Subcutaneous abdominal adipose tissue (tissue), 5 donors: ENCODE data around the gene SYDE2.
"Not testable (repeated sequence)": the region's sequence is repeated elsewhere in the genome, so short reads cannot be mapped to it uniquely, and the experiment has no call there.

Experiments
- H3K27ac ChIP-seq: one replicate; pipeline ENCODE4 v1.7.0; 2013; ENCODE audit warnings: low read depth, mild to moderate bottlenecking, inconsistent platforms, low read length, moderate library complexity
- H3K27me3 ChIP-seq, 5 donors: one replicate each; pipeline ENCODE4 v1.7.0; 2013; ENCODE audit warnings: low read length in 5 of 5, inconsistent platforms in 1 of 5; ENCODE audit not compliant: control insufficient read depth in 5 of 5, insufficient read depth in 4 of 5
- H3K36me3 ChIP-seq, 5 donors: one replicate each; pipeline ENCODE4 v1.7.0; 2013; ENCODE audit warnings: low read length in 5 of 5; ENCODE audit not compliant: control insufficient read depth in 5 of 5, insufficient read depth in 5 of 5
- H3K4me1 ChIP-seq, 5 donors: one replicate each; pipeline ENCODE4 v1.7.0; 2013; ENCODE audit warnings: low read length in 5 of 5, mild to moderate bottlenecking in 3 of 5, moderate library complexity in 1 of 5; ENCODE audit not compliant: control insufficient read depth in 5 of 5, insufficient read depth in 5 of 5
- H3K4me3 ChIP-seq, 5 donors: one replicate each; pipeline ENCODE4 v1.7.0; 2013; ENCODE audit warnings: low read length in 5 of 5, low read depth in 1 of 5
- H3K9ac ChIP-seq, 5 donors: one replicate each; pipeline ENCODE4 v1.7.0; 2013; ENCODE audit warnings: low read length in 5 of 5, mild to moderate bottlenecking in 4 of 5, moderate library complexity in 3 of 5
- H3K9me3 ChIP-seq, 5 donors: one replicate each; pipeline ENCODE4 v1.7.0; 2013; ENCODE audit warnings: low read length in 5 of 5; ENCODE audit not compliant: control insufficient read depth in 5 of 5
- donor health status: healthy.
- donor health status: healthy.
- donor health status: healthy.
- donor health status: healthy.
- donor health status: healthy.

The SYDE2 gene

DNA sequence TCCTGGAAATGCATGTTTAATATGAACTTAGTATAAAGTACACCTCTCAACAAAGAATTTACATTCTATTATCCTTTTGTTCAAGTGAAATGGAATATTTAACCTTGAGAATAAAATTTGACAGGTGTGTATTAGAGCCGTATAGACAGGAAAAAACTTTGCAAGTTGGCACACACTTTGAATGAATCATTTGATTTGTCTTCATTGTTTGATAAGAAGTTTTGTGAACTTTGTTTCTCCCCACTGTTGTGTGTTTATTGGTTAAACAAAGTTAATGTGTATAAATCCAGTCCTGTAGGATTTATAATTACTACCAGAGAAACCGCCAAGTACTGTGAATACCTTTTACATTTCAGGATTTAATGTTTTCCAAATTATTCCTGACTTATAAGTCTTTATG, 2.0 kb downstream of the SYDE2 start:
- Histone ChIP-seq H3K4me3 (peak overlapping the region in 1 of 5 donors; percentile 39), H3K27ac (peak overlapping the region; percentile 3), H3K9me3 (no peaks in the 10 kb centered on the region), H3K9ac (peak overlapping the region in 1 of 5 donors; percentile 94), H3K36me3 (no peaks in the 10 kb centered on the region), H3K27me3 (no peaks in the 10 kb centered on the region), H3K4me1 (peaks cover 0 to 53% (median 32%) of the 10 kb centered on the region in 5 donors)

DNA sequence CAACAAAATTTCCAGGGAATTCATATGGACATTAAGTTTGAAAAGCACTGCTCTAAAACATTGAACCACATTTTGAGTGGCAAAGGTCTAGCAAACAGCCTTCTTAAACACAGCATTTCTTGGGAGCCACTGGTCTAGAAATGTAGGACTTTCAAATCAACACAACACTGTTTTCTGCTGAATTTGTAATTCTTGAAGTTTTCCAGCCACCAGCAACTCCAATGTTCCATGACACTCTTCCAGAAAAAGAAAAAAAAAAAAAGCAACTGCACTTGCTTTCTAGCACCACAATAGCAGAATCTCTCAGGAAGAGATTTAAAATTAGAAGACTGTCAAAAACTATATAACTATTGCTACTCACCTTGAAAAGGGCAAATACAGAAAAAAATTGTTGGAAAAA, 4.5 kb downstream of the SYDE2 start:
- H3K27me3 ChIP-seq: no peaks in the 10 kb centered on the region
- no peaks in the 10 kb centered on the region for H3K36me3 ChIP-seq
- H3K4me1 ChIP-seq: peaks cover 0 to 34% (median 18%) of the 10 kb centered on the region in 5 donors
- no peak overlapping the region for H3K9ac ChIP-seq
- no peak overlapping the region for H3K27ac ChIP-seq
- H3K4me3 ChIP-seq: no peak overlapping the region
- H3K9me3 ChIP-seq: no peaks in the 10 kb centered on the region

DNA sequence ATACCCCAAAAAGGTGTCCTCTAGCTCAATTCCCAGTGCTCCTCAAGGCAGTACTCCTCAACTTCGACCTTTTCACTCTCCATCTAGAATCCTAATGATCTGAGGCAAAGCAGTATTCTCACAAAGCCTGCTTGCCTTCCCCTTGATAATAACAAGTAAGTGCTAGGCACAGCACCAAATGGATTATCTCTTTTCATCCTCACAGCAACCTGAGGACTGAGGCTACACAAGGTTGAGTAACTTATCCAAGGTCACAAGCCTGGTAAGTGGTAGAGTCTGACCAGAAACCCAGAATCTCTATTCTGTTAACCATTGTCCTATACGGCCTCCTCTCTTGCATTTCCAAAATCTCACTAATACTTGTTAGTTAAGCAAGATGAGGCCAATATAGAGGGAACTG, 5.1 kb downstream of the SYDE2 start:
- peaks cover 0 to 34% (median 18%) of the 10 kb centered on the region in 5 donors for H3K4me1 ChIP-seq
- no peaks in the 10 kb centered on the region for H3K9me3 ChIP-seq
- H3K27me3 ChIP-seq: no peaks in the 10 kb centered on the region
- no peak overlapping the region for H3K4me3 ChIP-seq
- no peaks in the 10 kb centered on the region for H3K36me3 ChIP-seq
- H3K9ac ChIP-seq: peak overlapping the region in 1 of 5 donors; percentile 2
- no peak overlapping the region for H3K27ac ChIP-seq

DNA sequence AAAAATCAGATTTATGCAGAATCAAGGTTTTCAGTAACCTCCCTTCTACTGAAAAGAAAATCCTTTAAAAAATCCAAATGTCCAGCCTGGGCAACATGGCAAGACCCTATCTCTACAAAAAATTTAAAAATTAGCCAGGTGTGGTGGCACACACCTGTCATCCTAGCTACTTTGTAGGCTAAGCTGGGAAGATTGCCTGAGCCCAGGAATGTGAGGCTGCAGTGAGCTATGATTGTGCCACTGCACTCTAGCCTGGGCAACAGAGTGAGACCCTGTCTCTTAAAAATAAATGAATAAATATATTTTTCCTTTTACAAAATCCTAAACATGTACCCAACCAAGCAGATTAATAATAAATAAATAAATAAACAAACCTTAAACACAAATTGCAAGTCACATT, 8.7 kb downstream of the SYDE2 start:
- not testable (repeated sequence) for H3K4me3 ChIP-seq, H3K4me1 ChIP-seq, H3K27me3 ChIP-seq, H3K27ac ChIP-seq, H3K9ac ChIP-seq, H3K9me3 ChIP-seq
- peaks cover 7 to 15% (median 12%) of the 10 kb centered on the region in 5 donors for H3K36me3 ChIP-seq

DNA sequence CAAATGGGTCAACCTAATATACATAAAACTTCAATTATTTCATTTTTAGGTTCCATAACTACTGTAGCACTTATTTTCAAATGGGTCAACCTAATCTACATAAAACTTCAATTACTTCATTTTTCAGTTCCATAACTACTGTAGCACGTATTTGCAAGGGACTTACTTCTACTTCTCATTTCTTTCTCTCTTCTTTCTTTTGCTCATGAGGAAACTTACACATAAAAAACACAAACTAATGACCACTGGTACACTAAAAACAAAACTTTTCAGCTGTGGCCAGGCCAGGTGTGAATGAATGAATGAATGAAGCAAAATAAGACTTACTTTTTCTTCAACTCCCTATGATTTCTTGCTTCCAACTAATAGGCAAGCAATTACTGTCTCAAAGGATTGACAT, 11.7 kb downstream of the SYDE2 start:
- Histone ChIP-seq H3K27ac (no peak overlapping the region), H3K9ac (no peak overlapping the region), H3K9me3 (no peaks in the 10 kb centered on the region), H3K27me3 (no peaks in the 10 kb centered on the region), H3K36me3 (peaks cover 7 to 15% (median 12%) of the 10 kb centered on the region in 5 donors), H3K4me1 (peaks cover 0 to 5% (median 0%) of the 10 kb centered on the region in 5 donors), H3K4me3 (no peak overlapping the region)

DNA sequence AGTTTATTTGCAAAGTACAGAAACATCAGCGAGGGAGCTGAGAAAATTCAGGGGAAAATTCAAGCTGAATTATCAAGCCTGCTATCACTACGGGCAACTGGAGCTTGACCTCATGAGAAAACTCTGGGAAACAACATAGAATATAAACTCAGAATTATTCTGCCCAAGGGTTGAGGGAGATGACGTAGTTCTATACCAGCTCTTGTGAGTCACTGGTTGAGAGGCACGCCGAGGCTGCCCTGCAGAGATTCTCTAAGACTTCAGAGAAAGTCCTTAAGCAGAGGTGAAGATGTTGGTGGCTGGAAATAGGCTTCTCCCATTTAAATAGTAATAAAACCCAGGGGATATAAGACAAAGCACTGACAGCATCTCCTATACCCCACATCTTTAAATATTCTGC, 12.3 kb downstream of the SYDE2 start:
- Histone ChIP-seq H3K9me3 (no peaks in the 10 kb centered on the region), H3K36me3 (peaks cover 7 to 15% (median 12%) of the 10 kb centered on the region in 5 donors), H3K4me1 (peaks cover 0 to 5% (median 0%) of the 10 kb centered on the region in 5 donors), H3K27me3 (no peaks in the 10 kb centered on the region), H3K4me3 (no peak overlapping the region), H3K9ac (no peak overlapping the region), H3K27ac (no peak overlapping the region)

DNA sequence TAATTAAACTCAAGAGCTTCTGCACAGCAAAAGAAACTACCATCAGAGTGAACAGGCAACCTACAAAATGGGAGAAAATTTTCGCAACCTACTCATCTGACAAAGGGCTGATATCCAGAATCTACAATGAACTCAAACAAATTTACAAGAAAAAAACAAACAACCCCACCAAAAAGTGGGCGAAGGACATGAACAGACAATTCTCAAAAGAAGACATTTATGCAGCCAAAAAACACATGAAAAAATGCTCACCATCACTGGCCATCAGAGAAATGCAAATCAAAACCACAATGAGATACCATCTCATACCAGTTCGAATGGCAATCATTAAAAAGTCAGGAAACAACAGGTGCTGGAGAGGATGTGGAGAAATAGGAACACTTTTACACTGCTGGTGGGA, 13.8 kb downstream of the SYDE2 start:
- H3K9ac ChIP-seq, H3K27me3 ChIP-seq, H3K4me1 ChIP-seq, H3K27ac ChIP-seq, H3K9me3 ChIP-seq, H3K4me3 ChIP-seq: not testable (repeated sequence)
- peaks cover 12 to 21% (median 15%) of the 10 kb centered on the region in 5 donors for H3K36me3 ChIP-seq

DNA sequence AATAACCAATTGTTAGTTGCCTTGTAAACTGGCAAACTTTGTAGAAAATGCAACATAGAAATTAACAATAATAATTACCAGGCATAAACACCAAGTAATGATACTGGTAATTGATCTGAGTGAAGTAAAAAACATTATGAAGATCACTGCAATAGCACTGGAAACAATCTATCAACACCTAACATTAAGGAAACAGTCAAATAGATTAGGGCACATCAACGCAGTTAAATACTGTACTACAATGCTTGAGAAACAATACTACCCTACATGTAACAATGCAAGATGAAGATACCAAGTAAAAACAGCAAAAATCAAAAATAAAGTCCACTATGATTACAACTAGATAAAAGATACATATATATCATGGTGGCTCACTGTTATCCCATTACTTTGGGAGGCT, 16.6 kb downstream of the SYDE2 start:
- H3K4me1 ChIP-seq: peaks cover 0 to 5% (median 0%) of the 10 kb centered on the region in 5 donors

DNA sequence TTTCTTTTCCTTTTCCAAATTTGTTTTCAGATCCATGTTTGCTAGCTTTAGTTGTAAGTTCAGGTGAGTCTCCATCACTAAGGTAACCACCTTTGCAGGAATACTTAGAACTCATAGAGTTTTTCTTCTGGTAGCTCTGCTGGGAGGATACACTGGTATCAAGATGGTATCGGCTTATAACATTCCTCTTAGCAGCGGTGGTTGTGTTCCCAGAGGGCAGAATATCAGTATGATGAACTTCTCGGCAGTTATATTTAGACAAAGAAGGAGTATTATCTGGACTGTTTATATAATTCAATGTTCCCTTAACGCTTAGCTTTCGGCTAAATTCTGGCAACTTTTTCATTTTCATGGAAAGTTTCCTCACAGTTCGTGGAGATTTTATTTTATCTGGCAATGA, 18.1 kb downstream of the SYDE2 start:
- H3K27ac ChIP-seq: no peak overlapping the region
- peaks cover 0 to 5% (median 0%) of the 10 kb centered on the region in 5 donors for H3K4me1 ChIP-seq
- H3K9ac ChIP-seq: no peak overlapping the region
- no peaks in the 10 kb centered on the region for H3K9me3 ChIP-seq
- peaks cover 2 to 11% (median 7%) of the 10 kb centered on the region in 5 donors for H3K36me3 ChIP-seq
- H3K27me3 ChIP-seq: no peaks in the 10 kb centered on the region
- no peak overlapping the region for H3K4me3 ChIP-seq

More for the DNA sequence above, 16.6 kb downstream of the SYDE2 start:
- Histone ChIP-seq H3K9ac (no peak overlapping the region), H3K36me3 (peaks cover 4 to 11% (median 9%) of the 10 kb centered on the region in 5 donors), H3K9me3 (no peaks in the 10 kb centered on the region), H3K27ac (no peak overlapping the region), H3K27me3 (no peaks in the 10 kb centered on the region), H3K4me3 (no peak overlapping the region)

DNA sequence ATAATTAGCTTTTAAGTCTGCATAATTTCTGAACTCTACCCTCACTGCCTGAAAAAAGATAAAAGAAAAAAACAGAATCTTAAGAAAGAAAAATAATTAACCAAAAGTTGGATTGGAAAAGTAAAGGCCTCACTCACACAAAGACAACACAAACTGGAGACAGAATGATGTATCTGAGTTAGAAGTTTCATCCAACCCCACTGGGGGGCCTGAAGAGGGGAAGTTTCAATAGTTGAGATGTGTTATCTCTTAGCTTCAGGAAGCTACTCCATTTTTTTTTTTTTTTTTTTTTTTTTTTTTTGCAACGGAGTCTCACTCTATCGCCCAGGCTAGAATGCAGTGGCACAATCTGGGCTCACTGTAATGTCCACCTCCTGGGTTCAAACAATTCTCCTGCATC, 19.9 kb downstream of the SYDE2 start:
- H3K27me3 ChIP-seq: no peaks in the 10 kb centered on the region
- H3K27ac ChIP-seq: no peak overlapping the region
- no peaks in the 10 kb centered on the region for H3K9me3 ChIP-seq
- peaks cover 2 to 11% (median 7%) of the 10 kb centered on the region in 5 donors for H3K36me3 ChIP-seq
- H3K4me1 ChIP-seq: peaks cover 0 to 5% (median 0%) of the 10 kb centered on the region in 5 donors
- no peak overlapping the region for H3K4me3 ChIP-seq
- H3K9ac ChIP-seq: no peak overlapping the region

DNA sequence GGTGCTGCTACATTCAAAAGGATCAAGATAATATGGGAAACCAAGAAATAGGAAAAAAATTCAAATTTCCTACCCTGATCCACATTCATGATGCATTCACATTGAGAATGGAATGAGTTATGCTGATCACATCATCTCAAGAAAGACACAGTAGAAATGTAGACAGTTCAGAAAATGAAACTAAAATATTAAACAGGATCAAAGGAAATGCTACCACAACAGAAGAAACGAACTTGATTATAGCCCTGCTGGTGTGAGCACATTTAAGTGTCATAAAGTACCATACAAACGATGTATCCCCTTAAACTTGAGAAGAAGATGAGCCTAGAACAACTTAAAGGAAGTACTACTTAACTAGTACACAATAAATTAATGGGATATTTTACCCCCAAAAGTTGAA, 21.3 kb downstream of the SYDE2 start:
- H3K4me3 ChIP-seq: no peak overlapping the region
- no peaks in the 10 kb centered on the region for H3K27me3 ChIP-seq
- H3K9ac ChIP-seq: no peak overlapping the region
- peaks cover 2 to 13% (median 7%) of the 10 kb centered on the region in 5 donors for H3K36me3 ChIP-seq
- H3K4me1 ChIP-seq: peaks cover 0 to 2% (median 0%) of the 10 kb centered on the region in 5 donors
- H3K27ac ChIP-seq: no peak overlapping the region
- H3K9me3 ChIP-seq: no peaks in the 10 kb centered on the region
